NT2/D1 (cell line): Measurements from ENCODE around the gene UTP4.

Source experiments
- SUZ12 ChIP-seq: IDR thresholded peaks from 2 replicates; pipeline ENCODE4 v1.6.1; 2011; ENCODE audit not compliant: insufficient read length, insufficient read depth; ENCODE audit errors: extremely low read depth
- YY1 ChIP-seq: IDR thresholded peaks from 2 replicates; pipeline ENCODE4 v1.6.1; 2011; ENCODE audit not compliant: insufficient read length, insufficient read depth
- ZNF274 ChIP-seq: IDR thresholded peaks from 2 replicates; pipeline ENCODE4 v1.6.1; 2011; ENCODE audit warnings: mild to moderate bottlenecking, low read depth, low read length

GRCh38 chr16:69179328-69180010 is 47.0 kb downstream of the UTP4 start:
- no peak for TF ChIP-seq ZNF274
- TF ChIP-seq YY1, result no peak
- no peak for TF ChIP-seq SUZ12
